HepG2 (cell line): ENCODE data around the gene ABCC2. TPM values are rescaled to one million over a fixed set of nuclear protein-coding genes. Genes with fewer than 3 reads are reported as not detected.

Source experiments
- MYC ChIP-seq: sonication (generic); formaldehyde crosslinking; IDR thresholded peaks from 2 replicates; pipeline ENCODE4 v1.9.0; 2021; ENCODE audit warnings: missing genetic modification reagents, borderline replicate concordance
- polyA plus RNA-seq, 8 experiments: library from polyadenylated mRNA; depleted of rRNA in 3 of 8; stranded (reverse) in 7 of 8; unstranded in 1 of 8; fragments of >200 nt; fragmentation: Illumina TruSeq in 4 of 8; extraction: Trizol in 4 of 8; gene quantifications; 2 replicates each; pipeline versions ENCODE4 v1.2.1 to v1.2.3, GENCODE V29; 2011 to 2016; ENCODE audit warnings: low read depth in 4 of 8, missing spikeins in 1 of 8, mixed read lengths in 1 of 8; ENCODE audit not compliant: insufficient read depth in 1 of 8
- total RNA-seq, 5 experiments: library from RNA; depleted of rRNA; stranded (reverse); fragments of >200 nt; fragmentation: Illumina TruSeq; extraction: Trizol; gene quantifications; 2 replicates each; pipeline ENCODE4 v1.2.3, GENCODE V29; 2016; ENCODE audit warnings: low read depth in 1 of 5
- TF ChIP-seq, protein P1 (sequence below), 2 experiments: fragments of 450-650 bp in 1 of 2; sonication (generic) in 1 of 2; formaldehyde crosslinking in 1 of 2; IDR thresholded peaks; 2 replicates each; pipeline versions ENCODE4 v1.6.1 to v1.8.0; 2016 to 2022; ENCODE audit warnings: antibody characterized with exemption in 1 of 2, mild to moderate bottlenecking in 1 of 2, missing genetic modification reagents in 1 of 2

ABCC2 gene
- total and polyA plus RNA-seq, 2 of the 13 experiments (the other 11 are each of a cell fraction or from before 2014, with no cell fraction given): 181 to 497 TPM

DNA sequence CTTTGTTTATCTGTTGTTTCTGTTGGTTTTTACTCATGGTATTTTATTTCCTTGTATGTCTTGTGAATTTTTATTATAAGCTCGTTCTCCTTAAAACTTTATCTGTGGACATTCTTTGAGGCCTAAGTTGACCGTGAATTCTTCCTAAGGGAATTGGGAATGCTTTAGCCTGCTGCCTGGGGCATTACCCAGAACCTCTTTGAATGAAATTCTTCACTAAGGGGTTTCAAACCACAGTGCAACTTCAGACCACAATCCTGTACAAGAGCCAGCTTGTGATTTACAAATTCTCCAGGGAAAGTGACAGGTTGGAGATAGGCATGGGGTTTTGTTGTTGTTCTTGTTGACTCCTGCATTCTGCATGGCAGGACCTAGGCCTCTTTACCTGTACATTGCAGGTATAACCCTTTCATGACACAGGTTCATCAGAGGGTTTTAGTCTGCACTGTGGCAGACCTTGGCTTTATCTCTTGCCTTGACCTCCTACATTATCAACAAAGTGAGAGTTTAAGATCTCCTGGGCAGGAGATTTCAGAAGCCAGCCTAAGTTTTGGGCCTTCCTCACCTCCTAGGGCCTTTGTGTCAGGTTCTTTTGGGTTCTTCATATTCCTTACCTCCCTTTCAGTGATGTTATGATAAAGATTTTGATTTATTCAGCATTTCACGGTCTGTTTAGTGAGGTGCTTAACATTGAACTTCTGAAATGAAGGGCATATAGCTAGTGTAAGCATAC lies 70.2 kb downstream of the ABCC2 start (continued):
- TF ChIP-seq, protein P1, sequence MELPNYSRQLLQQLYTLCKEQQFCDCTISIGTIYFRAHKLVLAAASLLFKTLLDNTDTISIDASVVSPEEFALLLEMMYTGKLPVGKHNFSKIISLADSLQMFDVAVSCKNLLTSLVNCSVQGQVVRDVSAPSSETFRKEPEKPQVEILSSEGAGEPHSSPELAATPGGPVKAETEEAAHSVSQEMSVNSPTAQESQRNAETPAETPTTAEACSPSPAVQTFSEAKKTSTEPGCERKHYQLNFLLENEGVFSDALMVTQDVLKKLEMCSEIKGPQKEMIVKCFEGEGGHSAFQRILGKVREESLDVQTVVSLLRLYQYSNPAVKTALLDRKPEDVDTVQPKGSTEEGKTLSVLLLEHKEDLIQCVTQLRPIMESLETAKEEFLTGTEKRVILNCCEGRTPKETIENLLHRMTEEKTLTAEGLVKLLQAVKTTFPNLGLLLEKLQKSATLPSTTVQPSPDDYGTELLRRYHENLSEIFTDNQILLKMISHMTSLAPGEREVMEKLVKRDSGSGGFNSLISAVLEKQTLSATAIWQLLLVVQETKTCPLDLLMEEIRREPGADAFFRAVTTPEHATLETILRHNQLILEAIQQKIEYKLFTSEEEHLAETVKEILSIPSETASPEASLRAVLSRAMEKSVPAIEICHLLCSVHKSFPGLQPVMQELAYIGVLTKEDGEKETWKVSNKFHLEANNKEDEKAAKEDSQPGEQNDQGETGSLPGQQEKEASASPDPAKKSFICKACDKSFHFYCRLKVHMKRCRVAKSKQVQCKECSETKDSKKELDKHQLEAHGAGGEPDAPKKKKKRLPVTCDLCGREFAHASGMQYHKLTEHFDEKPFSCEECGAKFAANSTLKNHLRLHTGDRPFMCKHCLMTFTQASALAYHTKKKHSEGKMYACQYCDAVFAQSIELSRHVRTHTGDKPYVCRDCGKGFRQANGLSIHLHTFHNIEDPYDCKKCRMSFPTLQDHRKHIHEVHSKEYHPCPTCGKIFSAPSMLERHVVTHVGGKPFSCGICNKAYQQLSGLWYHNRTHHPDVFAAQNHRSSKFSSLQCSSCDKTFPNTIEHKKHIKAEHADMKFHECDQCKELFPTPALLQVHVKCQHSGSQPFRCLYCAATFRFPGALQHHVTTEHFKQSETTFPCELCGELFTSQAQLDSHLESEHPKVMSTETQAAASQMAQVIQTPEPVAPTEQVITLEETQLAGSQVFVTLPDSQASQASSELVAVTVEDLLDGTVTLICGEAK (IDR thresholded peaks at IDR 0.05): no peak
- TF ChIP-seq, protein P1 (CRISPR knock-in tag; IDR thresholded peaks at IDR 0.05): no peak
- no peak for TF ChIP-seq MYC
